Small intestine (tissue), 7 donors: ENCODE data around the gene OCA2. TPM values are rescaled to one million over a fixed set of nuclear protein-coding genes. Genes with fewer than 3 reads are reported as not detected.
A peak's percentile ranks its signal among the peaks of the same experiment; 100 is the strongest.

Experiments
- DNase-seq, 2 donors: peaks; one replicate each; pipeline versions ENCODE4 v3.0.0 to v3.0.0-alpha.2; 2013
- FAIRE-seq: peaks from 2 replicates; lab custom pipeline; 2012; peaks lifted over from hg19 to GRCh38; lab: Jason Lieb, UNC
- H3K27ac ChIP-seq, 3 donors: one replicate each; pipeline ENCODE4 v1.5.1; 2013; ENCODE audit warnings: low read length in 2 of 3, mild to moderate bottlenecking in 2 of 3, control low read depth in 1 of 3, inconsistent platforms in 1 of 3, low read depth in 1 of 3, moderate library complexity in 1 of 3
- H3K27me3 ChIP-seq, 3 donors: one replicate each; pipeline ENCODE4 v1.6.1; 2013; ENCODE audit warnings: low read length in 3 of 3, inconsistent platforms in 1 of 3; ENCODE audit not compliant: control insufficient read depth in 3 of 3, insufficient read depth in 3 of 3
- H3K36me3 ChIP-seq, 3 donors: one replicate each; pipeline ENCODE4 v1.6.1; 2013; ENCODE audit warnings: low read length in 3 of 3, inconsistent platforms in 1 of 3, low read depth in 1 of 3, mild to moderate bottlenecking in 1 of 3, moderate library complexity in 1 of 3; ENCODE audit not compliant: control insufficient read depth in 3 of 3, insufficient read depth in 2 of 3
- H3K4me1 ChIP-seq, 3 donors: one replicate each; pipeline ENCODE4 v1.6.1; 2013; ENCODE audit warnings: low read length in 2 of 3, inconsistent platforms in 1 of 3, low read depth in 1 of 3, mild to moderate bottlenecking in 1 of 3, moderate library complexity in 1 of 3; ENCODE audit not compliant: control insufficient read depth in 3 of 3, insufficient read depth in 2 of 3
- H3K4me3 ChIP-seq, 3 donors: one replicate each; pipeline ENCODE4 v1.5.1; 2013; ENCODE audit warnings: low read length in 3 of 3, control low read depth in 1 of 3, inconsistent platforms in 1 of 3, low read depth in 1 of 3, mild to moderate bottlenecking in 1 of 3, moderate library complexity in 1 of 3
- H3K9me3 ChIP-seq, 2 donors: one replicate each; pipeline ENCODE4 v1.6.1; 2013; ENCODE audit warnings: low read depth in 1 of 2, low read length in 1 of 2; ENCODE audit not compliant: control insufficient read depth in 2 of 2, insufficient read depth in 1 of 2
- WGBS, 3 donors: extraction: QIAGEN DNeasy Blood & Tissue Kit; methylation state at CpG; one replicate each; pipeline ENCODE4 v1.1.7; 2013; 5-methylcytosine and 5-hydroxymethylcytosine counted together
- polyA plus RNA-seq, 4 donors: library from polyadenylated mRNA; stranded (reverse) in 3 of 4; unstranded in 1 of 4; fragments of 200-250 nt in 3 of 4; fragments of 120-200 nt in 1 of 4; gene quantifications; one replicate each; pipeline versions ENCODE4 v1.2.1 to v1.2.3, GENCODE V29; 2013
- donor health status: healthy with polysubstance abuse.
- donor health status: control.
- donor health status: control.
- donor health status: Bipolar disorder and iron deficiency.
- donor health status: healthy.

OCA2 gene
- polyA plus RNA-seq, 4 donors, result 0.07 to 5.9 TPM; not detected in 2

GRCh38 chr15:27993996-27994780, 104.9 kb downstream of the OCA2 start:
- WGBS, 3 donors, result 87 to 92% (median 91%) methylated on average over 16 of the region's 16 CpGs
- H3K36me3 ChIP-seq, result no peaks in the 10 kb centered on the region
- no peaks in the 10 kb centered on the region for H3K9me3 ChIP-seq
- DNase-seq (no peak), FAIRE-seq (no peak)
- H3K27ac ChIP-seq, result no peak overlapping the region
- H3K27me3 ChIP-seq, result no peaks in the 10 kb centered on the region
- H3K4me1 ChIP-seq, result no peaks in the 10 kb centered on the region
- no peak overlapping the region for H3K4me3 ChIP-seq

- Histone ChIP-seq H3K27ac (no peak overlapping the region), H3K27me3 (no peaks in the 10 kb centered on the region), H3K4me3 (no peak overlapping the region), H3K36me3 (no peaks in the 10 kb centered on the region), H3K4me1 (no peaks in the 10 kb centered on the region), H3K9me3 (no peaks in the 10 kb centered on the region)
- DNase-seq, result no peak
- 84 to 91% (median 89%) methylated on average over 10 of the region's 10 CpGs for WGBS, 3 donors
- no peak for FAIRE-seq
These were observed 105.6 kb downstream of the OCA2 start for GRCh38 chr15:27993544-27993943.

GRCh38 chr15:27990521-27991515, 108.3 kb downstream of the OCA2 start:
- no peaks in the 10 kb centered on the region for H3K4me1 ChIP-seq
- FAIRE-seq (no peak), DNase-seq (peak; percentile 9 to 19)
- no peak overlapping the region for H3K27ac ChIP-seq
- no peaks in the 10 kb centered on the region for H3K9me3 ChIP-seq
- 66 to 74% (median 72%) methylated on average over 16 of the region's 16 CpGs for WGBS, 3 donors
- H3K36me3 ChIP-seq, result no peaks in the 10 kb centered on the region
- H3K4me3 ChIP-seq, result no peak overlapping the region
- H3K27me3 ChIP-seq, result no peaks in the 10 kb centered on the region

DNA sequence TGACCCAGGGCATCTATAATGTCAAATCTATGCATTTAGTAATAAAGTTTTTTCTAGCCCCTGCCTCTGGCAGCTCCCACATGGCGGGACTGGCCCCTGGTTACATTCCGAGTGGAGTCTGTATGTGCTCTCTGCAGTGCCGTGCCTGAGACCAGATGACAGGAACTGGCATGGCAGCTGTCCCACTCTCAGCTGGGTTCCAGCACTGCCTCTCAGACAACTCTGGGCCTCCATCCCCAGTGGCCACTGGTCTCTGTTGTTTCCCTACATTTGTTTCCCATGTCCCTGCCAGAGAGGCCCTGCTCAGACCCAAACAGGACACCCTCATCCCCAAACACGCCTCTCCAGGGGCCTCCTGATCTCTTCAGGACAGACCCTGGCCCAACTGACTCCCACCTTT, 109.3 kb downstream of the OCA2 start:
- DNase-seq (no peak), FAIRE-seq (no peak)
- Histone ChIP-seq H3K4me3 (no peak overlapping the region), H3K27me3 (no peaks in the 10 kb centered on the region), H3K4me1 (no peaks in the 10 kb centered on the region), H3K9me3 (peaks cover 0 to under 1% of the 10 kb centered on the region in 2 donors), H3K27ac (no peak overlapping the region), H3K36me3 (no peaks in the 10 kb centered on the region)
- 90 to 93% (median 92%) methylated on average over 4 of the region's 4 CpGs for WGBS, 3 donors

- FAIRE-seq, result no peak
- no peaks in the 10 kb centered on the region for H3K36me3 ChIP-seq
- H3K27me3 ChIP-seq, result no peaks in the 10 kb centered on the region
- H3K9me3 ChIP-seq, result peaks cover 0 to 2% of the 10 kb centered on the region in 2 donors
- H3K27ac ChIP-seq, result no peak overlapping the region
- H3K4me3 ChIP-seq, result no peak overlapping the region
- DNase-seq, result no peak
- no peaks in the 10 kb centered on the region for H3K4me1 ChIP-seq
- 90 to 93% (median 92%) methylated on average over 13 of the region's 13 CpGs for WGBS, 3 donors
These were observed 109.7 kb downstream of the OCA2 start for GRCh38 chr15:27989427-27989826.

DNA sequence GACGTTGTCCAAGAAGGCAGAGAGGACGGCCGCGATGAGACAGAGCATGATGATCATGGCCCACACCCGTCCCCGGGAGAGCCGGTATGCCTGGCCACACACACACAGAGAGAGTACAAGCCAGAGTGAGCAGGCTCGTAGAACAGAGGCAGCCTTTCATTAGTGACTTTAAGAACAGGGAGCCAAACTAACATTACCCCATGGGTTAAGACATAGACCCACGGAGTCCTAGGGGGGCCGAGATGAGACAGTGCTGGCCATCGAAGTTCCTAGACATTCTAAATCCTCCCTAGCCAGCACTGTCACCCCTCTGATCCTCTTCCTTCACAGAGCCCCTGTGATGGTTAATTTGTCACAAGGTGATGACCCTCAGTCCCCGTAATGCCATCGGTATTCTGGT, 114.0 kb downstream of the OCA2 start:
- Histone ChIP-seq H3K36me3 (no peaks in the 10 kb centered on the region), H3K27me3 (no peaks in the 10 kb centered on the region), H3K27ac (no peak overlapping the region), H3K9me3 (peaks cover 0 to 2% of the 10 kb centered on the region in 2 donors), H3K4me3 (no peak overlapping the region), H3K4me1 (no peaks in the 10 kb centered on the region)
- DNase-seq (no peak), FAIRE-seq (no peak)
- WGBS, 3 donors, result 85 to 89% (median 87%) methylated on average over 13 of the region's 13 CpGs

GRCh38 chr15:27983496-27983895, 115.6 kb downstream of the OCA2 start:
- DNase-seq (no peak), FAIRE-seq (no peak)
- Histone ChIP-seq H3K9me3 (peaks cover 0 to 2% of the 10 kb centered on the region in 2 donors), H3K4me1 (no peaks in the 10 kb centered on the region), H3K27me3 (no peaks in the 10 kb centered on the region), H3K36me3 (no peaks in the 10 kb centered on the region), H3K4me3 (no peak overlapping the region), H3K27ac (no peak overlapping the region)
- 86 to 91% (median 90%) methylated on average over 9 of the region's 9 CpGs for WGBS, 3 donors

DNA sequence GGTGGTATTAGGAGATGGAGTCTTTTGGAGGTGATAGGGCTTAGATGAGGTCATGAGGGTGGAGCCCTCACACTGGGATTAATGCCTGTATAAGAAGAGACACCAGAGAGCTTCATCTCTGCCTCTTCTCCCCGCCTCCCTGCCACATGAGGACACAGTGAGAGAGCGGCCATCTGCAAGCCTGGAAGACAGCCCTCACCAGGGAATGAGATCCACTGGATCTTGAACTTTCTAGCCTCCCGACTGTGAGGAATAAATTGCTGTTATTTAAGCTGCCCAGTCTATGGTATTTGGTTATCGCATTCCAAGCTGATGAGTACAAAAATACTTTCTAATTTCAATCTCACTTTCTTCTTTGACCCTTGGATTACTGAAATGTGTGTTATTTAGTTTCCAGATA, 121.4 kb downstream of the OCA2 start:
- FAIRE-seq (no peak), DNase-seq (no peak)
- Histone ChIP-seq H3K4me3 (no peak overlapping the region), H3K27ac (no peak overlapping the region), H3K9me3 (no peaks in the 10 kb centered on the region), H3K36me3 (no peaks in the 10 kb centered on the region), H3K4me1 (no peaks in the 10 kb centered on the region), H3K27me3 (no peaks in the 10 kb centered on the region)
- 65 to 91% (median 78%) methylated on average over 4 of the region's 4 CpGs for WGBS, 3 donors
